Measurements from ENCODE around the gene ASCC1. TPM values are rescaled to one million over a fixed set of nuclear protein-coding genes. Genes with fewer than 3 reads are reported as not detected.
A peak's percentile ranks its signal among the peaks of the same experiment; 100 is the strongest.

The ASCC1 gene
- total and polyA plus RNA-seq, 9 donors: 21.6 to 53.9 (median 31.1) TPM

DNA sequence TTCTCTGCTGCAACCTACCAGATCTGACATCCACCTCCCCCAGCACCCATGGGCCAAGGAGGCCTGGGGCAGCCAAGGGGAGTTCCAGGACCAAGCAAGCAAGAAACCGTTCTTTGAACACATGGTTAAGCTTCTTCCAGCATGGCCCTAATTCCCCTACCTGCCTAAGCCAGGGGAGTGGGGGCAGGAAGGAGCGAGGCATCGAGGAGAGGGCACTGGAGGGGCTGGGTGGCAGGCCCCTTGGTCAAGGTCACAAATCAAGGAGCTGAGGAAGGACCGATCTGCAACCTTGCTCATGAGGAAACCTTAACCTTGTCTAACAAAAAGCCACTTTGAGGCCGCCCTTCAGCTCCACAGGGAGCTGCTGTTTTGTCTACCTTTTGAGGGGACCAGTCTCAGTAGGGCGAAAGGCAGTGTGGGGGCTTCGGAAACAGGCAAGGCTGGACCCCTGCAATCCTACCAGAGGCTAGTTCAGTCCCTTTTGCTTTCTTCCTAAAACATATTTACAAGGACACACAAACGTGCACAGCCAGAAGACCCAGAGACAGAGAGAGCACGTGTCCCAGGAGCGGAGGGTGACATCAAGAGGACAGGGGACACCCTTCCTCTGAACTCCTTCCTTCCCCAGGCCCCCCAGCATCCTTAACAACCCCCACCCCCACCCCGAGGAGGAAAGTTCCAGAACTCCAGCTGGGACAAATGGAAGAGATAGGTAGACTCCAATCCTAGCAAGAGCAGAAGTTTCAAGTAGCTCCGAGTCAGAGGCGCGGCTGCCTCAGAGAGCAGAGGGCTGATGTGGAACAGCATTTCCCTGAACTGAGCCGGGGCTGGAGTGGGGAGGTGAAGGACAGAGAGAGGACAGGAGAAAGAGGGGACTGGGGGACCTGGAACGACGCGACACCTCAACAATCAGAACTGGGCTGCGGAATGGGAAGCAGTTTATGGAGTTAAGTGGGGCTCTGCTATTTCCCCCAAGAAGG lies 155.9 kb downstream of the ASCC1 start:
- no peaks in the 10 kb centered on the region for H3K27me3 ChIP-seq
- TF ChIP-seq, protein P1, sequence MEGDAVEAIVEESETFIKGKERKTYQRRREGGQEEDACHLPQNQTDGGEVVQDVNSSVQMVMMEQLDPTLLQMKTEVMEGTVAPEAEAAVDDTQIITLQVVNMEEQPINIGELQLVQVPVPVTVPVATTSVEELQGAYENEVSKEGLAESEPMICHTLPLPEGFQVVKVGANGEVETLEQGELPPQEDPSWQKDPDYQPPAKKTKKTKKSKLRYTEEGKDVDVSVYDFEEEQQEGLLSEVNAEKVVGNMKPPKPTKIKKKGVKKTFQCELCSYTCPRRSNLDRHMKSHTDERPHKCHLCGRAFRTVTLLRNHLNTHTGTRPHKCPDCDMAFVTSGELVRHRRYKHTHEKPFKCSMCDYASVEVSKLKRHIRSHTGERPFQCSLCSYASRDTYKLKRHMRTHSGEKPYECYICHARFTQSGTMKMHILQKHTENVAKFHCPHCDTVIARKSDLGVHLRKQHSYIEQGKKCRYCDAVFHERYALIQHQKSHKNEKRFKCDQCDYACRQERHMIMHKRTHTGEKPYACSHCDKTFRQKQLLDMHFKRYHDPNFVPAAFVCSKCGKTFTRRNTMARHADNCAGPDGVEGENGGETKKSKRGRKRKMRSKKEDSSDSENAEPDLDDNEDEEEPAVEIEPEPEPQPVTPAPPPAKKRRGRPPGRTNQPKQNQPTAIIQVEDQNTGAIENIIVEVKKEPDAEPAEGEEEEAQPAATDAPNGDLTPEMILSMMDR (IDR thresholded peaks at IDR 0.05): no peak
- TF ChIP-seq POLR2A (IDR thresholded peaks at IDR 0.05) (no peak), EP300 (IDR thresholded peaks at IDR 0.05) (no peak)
- intact Hi-C loops (cut with DNase I): loop anchor here in 1 of 4 donors (10.0 kb wide), 1 partner anchor 155 kb away; the partner anchor contains the start of genes ANAPC16 and ASCC1
- H3K4me1 ChIP-seq (ENCODE audit: insufficient read depth): peaks cover 8% of the 10 kb centered on the region
- H3K4me3 ChIP-seq: no peak overlapping the region
- no peaks in the 10 kb centered on the region for H3K9me3 ChIP-seq
- 83 to 91% (median 84%) methylated on average over 19 of the region's 19 CpGs for WGBS, 3 donors
- DNase-seq: no peak
- no peak overlapping the region for H3K27ac ChIP-seq
- H3K36me3 ChIP-seq: no peaks in the 10 kb centered on the region

DNA sequence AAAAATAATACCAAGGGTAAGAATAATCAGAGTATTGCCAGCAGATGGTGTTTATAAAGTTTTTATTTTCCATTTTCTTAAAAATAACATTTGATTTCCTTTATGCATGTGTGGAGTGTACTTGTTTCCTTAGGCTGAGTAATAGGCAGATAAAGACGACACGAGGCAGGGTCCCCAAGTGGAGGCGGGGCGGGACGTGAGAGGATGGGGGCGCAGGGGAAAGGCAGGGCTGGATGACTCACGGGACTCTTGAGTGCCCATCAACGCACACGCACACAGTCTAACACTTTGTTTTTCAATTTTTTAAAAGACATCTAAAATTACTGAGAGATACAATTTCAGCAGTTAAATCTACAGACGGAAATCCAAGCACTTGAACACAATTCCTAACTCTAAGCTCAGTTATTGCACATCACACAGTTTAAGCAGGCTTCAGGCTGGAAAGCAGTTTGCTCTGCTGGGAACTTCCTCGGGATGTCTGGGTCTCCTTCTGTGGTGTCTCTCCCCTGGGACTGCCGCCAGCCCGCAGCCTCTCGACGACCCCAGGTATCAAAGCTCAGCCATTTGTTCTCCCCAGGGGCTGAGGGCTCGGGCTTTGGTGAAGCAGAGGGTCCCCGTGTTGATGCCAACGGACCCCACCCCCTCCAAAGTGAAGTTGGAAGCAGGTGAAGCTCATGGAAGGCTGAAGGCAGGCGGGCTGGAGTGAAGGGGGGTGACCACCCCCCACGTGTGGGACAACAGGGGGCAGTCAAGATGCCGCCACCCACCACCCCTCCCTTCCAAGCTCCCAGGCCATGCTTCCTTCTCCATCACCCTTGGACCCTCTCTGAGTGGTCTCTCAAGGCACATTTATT lies 156.9 kb downstream of the ASCC1 start:
- DNase-seq: no peak
- Histone ChIP-seq H3K4me3 (no peak overlapping the region), H3K27me3 (no peaks in the 10 kb centered on the region), H3K9me3 (no peaks in the 10 kb centered on the region), H3K36me3 (no peaks in the 10 kb centered on the region), H3K27ac (peak overlapping the region in 1 of 2 donors; percentile 25), H3K4me1 (ENCODE audit: insufficient read depth) (peaks cover 8% of the 10 kb centered on the region)
- TF ChIP-seq, protein P1 (IDR thresholded peaks at IDR 0.05): no peak
- TF ChIP-seq EP300 (IDR thresholded peaks at IDR 0.05): no peak
- TF ChIP-seq POLR2A (IDR thresholded peaks at IDR 0.05): no peak
- WGBS, 3 donors: 31 to 35% (median 35%) methylated on average over 21 of the region's 21 CpGs
- intact Hi-C loops (cut with DNase I): loop anchor here in 1 of 4 donors (10.0 kb wide), 1 partner anchor 156 kb away; the partner anchor contains the start of genes ANAPC16 and ASCC1

DNA sequence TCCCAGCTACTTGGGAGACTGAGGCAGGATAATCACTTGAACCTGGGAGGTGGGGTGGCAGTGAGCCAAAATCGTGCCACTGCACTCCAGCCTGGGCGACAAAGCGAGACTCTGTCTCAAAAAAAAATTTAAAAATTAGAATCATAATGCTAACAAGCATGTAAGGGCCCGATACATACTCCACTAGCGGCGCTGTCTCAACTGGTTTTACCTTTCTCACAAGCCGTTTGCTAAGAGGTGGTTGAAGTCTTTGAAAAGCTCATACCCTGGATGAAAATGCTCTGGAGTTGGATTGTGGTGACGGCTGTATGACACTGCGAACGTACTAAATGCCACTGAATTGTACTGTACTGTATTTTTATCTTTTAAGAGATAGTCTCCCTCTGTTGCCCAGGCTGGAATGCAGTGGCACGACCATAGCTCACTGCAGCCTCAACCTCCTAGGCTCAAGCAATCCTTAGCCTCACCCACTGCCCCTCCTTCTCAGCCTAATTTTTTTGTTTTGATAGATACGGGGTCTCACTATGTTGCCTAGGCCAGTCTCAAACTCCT lies 157.7 kb downstream of the ASCC1 start:
- H3K9me3 ChIP-seq: no peaks in the 10 kb centered on the region
- intact Hi-C loops (cut with DNase I): loop anchor here in 1 of 4 donors (10.0 kb wide), 1 partner anchor 156 kb away; the partner anchor contains the start of genes ANAPC16 and ASCC1
- WGBS, 3 donors: 83 to 86% (median 84%) methylated on average over 12 of the region's 12 CpGs

More for the DNA sequence above, 157.7 kb downstream of the ASCC1 start:
- H3K36me3 ChIP-seq: no peaks in the 10 kb centered on the region
- TF ChIP-seq EP300 (IDR thresholded peaks at IDR 0.05) (no peak), POLR2A (IDR thresholded peaks at IDR 0.05) (no peak)
- TF ChIP-seq, protein P1 (IDR thresholded peaks at IDR 0.05): no peak
- H3K4me1 ChIP-seq (ENCODE audit: insufficient read depth): peaks cover 8% of the 10 kb centered on the region
- no peak overlapping the region for H3K4me3 ChIP-seq
- no peak overlapping the region for H3K27ac ChIP-seq
- DNase-seq: no peak
- no peaks in the 10 kb centered on the region for H3K27me3 ChIP-seq
